NCI-H146 treated with DMSO at 0.1 percent for 48 hours (cell line): Measurements from ENCODE around the gene ACOXL.
"Not testable (repeated sequence)": the region's sequence is repeated elsewhere in the genome, so short reads cannot be mapped to it uniquely, and the experiment has no call there.

Experiments
- DNase-seq: peaks from one replicate; lab custom pipeline; 2025; ENCODE audit not compliant: unreplicated experiment; lab: John Stamatoyannopoulos, UW

ACOXL gene

DNA sequence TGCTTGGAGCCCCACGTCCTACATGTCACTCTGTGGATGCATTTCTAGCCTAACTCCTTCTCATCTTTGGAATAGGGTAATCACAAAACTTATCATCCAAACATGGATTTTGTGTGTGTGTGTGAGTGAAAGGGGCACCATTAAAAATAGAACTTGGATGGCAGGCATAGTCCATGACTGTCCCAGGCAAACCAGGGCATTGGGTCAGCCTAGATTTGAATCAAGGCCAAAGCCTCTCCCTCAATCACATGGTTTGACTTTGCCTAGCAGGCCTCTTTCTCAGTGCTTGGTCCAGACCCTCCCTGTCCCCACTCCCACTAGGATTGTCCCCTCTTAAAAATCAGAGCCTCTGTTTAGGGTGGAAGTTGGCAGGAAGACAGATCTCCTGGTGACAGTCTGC, 320.9 kb downstream of the ACOXL start:
- DNase-seq, result no peak

DNA sequence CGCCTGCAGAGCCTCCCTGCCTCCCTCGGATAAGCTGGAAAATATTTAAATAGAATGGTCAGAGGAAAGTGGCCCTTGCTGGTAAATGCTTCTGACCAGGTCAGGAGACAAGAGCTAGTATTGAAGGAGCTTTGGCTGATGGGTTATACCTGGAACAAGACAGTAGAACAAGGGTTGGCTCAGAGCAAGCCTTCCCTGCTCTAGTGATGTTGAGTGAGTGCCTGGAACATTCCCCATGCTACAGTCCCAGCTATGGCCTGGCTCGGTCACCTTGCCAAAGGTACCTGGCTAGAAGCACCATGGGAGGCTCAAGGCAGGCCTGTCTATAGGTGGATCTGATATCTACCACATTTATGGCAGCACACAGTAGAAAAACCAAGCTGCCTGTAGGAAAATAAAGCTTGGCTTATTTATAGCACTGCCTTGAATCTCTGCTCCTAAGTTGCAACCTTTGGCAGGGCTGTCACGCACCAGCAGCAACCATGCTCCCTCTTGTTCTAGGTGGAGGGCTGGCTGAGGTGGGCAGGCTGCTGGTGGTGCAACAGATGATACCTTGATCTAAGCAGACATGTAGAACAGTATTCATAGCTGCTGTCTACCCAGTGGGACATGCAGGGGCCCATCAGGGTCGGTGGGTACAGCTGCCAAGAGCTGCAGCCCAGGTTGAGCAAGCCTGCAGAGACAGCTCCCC, 321.6 kb downstream of the ACOXL start:
- no peak for DNase-seq

DNA sequence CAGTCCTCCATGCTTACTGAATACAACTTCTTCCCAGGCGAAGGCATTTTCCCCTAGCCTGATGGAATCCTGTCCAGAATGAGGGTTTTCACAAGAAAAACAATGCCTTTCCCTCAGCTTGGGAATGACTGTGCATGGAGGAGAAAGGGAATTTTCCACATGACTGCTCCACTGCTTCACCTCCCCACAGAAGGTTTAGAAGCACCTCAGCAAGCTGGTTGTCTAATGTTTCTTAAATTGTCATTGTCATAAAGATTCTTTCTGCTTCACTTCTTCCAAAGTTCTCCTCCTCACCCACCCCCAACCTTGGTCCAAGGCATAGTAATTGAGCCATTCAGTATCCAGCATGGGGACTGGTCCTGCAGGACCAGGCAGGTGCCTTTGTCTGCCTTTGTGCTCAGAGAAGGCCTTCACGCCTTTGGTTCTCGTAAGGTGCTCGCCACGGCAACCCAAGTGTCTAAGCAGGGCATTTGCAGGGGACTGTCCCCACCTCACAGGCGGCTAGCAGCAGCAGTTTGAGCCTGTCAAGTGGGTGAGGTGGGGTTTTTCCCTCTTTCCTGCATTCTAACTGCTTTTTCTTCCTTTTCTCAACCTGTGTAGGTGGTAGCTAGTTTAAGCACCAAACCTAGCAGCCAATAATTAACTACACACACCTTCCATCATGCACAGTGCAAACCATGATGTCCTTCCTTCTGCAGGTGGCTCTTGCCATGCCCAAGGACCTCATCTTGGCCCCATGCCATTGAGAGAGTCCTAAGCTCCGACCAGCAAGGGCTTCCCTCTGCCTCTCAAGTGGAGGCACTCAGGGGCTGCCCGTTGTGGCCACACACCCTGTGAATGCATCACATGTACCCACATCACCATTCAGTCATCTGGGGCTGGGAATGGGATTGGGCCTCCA, 322.7 kb downstream of the ACOXL start:
- no peak for DNase-seq

DNA sequence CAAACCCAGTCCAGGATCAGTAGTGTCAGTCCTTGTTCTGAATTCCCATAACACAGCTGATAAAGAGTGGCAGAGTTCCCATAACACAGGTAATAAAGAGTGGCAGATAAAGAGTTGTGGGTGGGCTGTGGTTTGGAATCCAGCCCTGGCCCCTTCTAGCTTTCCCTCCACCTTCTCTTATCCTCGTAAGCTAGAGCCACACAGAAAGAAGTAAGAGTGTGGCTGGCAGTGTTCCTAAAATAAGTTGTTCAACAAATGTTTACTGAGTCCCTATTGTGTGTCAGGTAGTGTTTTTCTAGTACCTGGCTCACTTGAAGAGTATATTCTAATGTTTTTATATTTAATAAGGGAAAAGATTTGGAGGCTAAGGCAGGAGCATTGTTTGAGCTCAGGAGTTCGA, 323.4 kb downstream of the ACOXL start:
- DNase-seq, result no peak

DNA sequence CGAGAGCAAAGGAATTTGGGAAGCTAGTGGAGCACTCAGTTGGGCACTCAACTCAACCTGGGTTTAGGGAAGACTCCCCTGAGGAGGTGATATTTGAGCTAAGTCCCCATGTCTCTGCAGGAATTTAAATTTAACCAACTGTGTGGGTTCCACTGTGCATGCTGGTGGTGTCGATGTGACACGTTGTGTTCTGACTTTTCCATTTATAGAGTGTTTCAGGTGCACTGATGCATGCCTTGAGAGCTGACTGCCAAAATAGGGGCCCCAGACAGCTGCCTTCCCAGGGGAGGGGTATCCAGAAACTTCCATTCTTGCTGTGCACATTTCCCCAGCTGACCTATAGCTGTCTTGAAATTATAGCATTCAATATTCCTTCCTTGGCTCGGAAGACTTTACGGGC, 324.7 kb downstream of the ACOXL start:
- DNase-seq, result no peak

DNA sequence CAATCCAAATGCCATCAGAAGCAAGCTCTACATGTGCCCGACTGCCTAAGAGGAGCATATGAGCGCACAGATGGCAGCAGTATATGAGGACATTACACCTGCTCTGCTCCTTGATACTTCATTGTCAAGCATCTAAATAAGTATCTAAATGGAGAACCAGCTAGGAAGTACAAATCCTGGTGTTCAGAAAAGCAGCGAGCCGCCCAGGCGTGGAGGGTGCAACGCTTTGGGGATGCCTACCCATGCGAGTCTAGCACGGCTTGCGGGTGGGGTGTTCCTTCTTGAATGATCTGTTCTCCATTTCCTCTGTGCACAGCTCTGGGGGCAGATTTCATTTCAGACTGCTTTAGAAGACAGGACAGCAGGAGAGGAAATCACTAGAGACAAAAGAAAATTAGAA, 325.3 kb downstream of the ACOXL start:
- no peak for DNase-seq

DNA sequence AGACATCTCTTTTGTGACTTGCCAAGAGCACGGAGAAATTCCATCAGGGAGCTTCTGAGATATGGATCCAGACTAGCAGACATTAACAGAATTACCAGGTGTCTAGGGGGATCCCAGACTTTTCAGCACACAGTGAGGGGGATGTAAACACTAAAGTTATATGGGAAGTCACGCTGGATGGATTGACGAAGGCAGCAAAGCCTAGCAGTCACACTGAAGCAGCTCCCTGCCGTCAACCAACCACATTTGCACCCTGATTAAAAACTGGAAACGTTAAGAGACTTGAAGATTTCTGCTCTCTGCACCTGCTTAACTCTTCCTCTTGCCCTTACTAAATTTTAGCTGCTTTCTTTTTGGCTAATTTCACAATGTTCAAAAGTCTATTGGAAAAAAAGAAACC, 325.9 kb downstream of the ACOXL start:
- DNase-seq, result no peak

DNA sequence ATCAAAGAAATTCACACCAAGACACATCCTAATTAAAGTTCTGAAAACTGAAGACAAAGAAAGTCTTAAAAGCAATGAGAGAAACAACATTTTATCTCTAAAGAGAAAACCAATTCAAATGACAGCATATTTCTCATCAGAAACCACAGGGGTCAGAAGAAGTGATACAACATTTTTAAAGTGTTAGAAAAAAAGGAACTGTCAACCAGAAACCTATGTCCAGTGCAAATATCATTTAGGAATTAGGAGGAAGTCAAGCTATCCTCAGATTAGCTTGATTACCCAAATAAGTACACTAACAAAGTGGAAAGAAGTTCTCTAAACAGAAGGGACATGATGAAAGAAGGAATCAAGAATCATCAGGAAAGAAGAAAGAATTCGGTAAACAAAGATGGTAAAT, 328.8 kb downstream of the ACOXL start:
- no peak for DNase-seq

DNA sequence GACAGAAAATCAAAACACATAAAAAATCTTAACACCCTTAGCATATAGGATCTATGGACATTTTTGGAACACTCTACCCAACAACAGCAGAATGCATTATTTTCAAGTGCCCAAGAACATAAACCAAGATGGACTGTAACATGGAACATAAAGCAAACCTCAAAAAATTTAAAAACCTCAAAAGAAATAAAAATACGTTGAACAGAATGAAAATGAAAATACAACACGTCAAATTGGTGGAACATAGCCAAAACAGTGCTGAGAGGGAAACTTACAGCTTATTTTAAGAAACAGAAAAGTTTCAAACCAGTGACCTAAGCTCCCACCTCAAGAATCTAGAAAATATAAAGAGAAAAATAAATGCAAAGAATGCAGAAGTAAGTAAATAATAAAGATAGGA, 330.0 kb downstream of the ACOXL start:
- DNase-seq, result no peak

DNA sequence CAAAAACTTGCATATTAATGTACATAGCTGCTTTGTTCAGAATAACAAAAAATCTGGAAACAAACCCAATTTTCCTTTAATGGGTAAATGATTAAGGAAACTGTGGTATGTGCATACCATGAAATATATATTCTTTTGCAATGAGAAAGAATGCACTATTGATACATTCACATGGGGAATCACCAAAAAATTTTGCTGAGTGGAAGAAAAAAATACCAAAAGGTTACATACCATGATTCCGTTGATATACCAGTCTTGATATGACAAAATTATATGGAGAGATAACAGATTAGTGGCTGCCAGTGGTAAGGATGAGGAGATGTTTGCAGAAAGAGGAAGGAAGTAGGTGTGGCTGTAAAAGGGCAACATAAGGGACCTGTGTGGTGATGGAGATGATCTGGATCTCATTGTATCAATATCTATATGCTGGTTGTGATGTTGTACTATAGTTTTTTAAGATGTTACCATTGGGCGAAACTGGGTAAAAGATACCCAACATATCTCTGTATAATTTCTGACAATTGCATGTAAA, 333.8 kb downstream of the ACOXL start:
- DNase-seq, result no peak

DNA sequence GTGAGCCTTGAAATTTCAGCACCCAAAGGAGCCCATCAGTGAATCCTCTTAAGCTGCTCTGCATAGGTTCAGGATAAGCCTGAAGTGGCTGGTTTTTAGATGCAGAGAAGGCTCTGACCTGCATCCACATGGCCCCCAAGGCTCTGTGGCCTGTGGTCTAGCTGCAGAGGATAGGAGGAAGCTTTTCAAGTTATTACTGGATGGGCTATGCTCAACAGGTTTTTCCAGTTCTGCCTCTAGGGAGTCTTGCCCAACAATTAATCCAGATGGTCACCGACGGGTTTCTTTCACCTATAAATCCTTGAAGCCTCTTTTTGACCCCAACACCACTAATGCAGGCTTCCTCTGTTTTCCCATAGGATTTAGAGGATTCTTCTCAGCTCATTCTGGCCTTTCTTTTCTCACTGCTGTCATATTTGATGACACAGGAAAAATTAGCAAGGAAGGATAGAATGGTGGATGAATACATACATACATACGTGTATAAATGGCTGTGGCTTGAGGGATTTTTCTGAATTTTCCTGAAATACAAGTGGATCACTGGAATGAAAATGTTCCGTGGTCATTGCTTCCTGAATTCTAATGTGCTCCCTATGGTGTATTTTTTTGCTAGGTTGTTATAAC, 336.2 kb downstream of the ACOXL start:
- DNase-seq, result peak; percentile 34

DNA sequence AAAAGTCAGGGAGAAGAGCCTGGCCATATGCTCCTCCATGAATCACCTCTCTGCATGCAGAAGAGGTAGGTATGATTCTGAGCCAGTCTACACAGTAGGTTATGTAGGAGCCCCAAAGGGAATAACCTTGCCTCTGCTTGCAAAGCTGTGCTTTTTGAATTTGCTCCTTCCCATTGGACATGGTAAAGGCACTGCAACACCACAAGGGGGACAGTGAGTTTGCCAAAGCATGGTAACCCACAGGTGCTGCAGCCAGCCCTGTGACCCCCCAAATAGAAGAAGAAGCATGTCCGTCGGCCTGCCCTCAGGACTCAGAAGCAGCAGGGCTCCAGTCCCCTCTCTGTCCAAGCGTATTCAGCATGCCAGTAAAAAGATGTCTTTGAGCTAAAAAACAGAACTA, 337.3 kb downstream of the ACOXL start:
- no peak for DNase-seq

DNA sequence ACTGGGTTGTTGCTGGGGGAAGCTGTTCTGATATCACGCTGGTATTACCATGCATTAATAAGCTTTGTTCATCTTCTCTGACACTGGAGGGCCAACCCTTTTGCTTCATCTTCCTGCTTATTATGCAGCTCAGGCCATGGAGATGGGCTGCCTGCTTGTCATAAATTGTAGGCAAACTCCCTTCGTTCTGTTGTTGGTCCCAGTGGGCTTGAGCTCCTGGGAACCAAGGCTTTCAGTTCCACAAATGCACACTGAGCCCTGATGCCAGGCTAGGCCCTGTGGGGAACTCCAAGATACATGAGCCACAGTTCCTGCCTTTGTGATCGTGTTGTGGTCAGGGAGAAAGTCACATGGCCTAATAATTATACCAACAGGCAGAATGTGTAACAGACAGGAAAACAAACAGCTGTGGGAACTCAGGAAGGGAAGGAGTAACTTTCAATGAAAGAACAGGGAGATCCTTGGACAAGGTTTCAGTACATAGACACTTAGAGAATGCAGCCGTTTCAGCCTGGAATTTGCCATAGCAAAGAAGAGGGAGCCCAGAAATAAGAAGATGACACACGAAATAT, 339.3 kb downstream of the ACOXL start:
- peak; percentile 11 for DNase-seq

DNA sequence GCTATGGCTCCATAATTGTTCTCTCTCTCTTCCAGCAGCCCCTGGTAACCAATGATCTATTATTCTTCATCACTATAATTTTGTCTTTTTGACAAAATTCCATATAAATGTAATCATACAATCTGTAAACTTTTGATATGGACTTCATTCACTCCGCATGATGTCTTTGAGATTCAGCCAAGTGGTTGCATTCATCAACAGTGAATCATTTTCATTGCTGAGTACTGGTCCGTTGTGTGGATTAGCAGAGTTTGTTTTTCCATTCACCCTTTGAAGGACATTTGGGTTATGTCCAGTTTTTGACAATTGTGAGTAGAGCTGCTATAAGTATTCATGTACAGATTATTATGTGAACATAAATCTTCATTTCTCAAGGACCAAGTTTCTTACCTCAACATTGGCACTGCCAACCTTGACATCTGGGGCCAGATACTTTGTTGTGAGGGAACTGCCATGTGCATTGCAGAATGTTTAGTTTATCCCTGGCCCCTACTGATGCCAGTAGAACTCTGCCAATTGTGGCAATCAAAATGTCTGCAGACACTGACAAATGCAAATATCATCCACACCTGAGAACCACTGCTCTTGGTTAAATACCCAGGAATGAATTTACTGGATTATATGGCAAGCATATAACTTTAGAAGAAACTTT, 340.0 kb downstream of the ACOXL start:
- no peak for DNase-seq

DNA sequence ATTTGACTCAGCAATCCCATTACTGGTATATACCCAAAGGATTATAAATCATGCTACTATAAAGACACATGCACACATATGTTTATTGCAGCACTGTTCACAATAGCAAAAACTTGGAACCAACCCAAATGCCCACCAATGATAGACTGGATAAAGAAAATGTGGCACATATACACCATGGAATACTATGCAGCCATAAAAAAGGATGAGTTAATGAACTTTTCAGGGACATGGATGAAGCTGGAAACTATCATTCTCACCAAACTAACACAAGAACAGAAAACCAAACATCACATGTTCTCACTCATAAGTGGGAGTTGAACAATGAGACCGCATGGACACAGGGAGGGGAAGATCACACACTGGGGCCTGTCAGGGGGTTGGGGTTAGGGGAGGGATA, 350.3 kb downstream of the ACOXL start:
- not testable (repeated sequence) for DNase-seq

DNA sequence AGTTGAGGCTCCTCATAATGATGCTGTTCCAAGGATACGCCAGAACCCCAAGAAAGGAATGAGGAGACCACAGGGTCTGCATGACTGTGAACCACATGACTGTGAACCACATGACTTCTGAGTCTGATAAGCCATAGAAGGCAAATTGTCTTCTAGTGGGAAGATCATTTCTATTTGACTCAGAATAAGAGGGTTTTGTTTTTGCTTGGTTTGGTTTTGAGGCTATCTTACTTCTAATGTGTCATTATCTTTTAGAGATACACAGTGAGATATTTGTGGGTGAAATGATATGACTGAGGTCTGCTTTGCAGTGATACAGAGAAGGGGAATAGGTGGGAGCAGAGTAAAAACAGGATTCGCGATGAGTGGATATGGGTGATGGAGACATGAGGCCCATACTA, 359.4 kb downstream of the ACOXL start:
- no peak for DNase-seq

DNA sequence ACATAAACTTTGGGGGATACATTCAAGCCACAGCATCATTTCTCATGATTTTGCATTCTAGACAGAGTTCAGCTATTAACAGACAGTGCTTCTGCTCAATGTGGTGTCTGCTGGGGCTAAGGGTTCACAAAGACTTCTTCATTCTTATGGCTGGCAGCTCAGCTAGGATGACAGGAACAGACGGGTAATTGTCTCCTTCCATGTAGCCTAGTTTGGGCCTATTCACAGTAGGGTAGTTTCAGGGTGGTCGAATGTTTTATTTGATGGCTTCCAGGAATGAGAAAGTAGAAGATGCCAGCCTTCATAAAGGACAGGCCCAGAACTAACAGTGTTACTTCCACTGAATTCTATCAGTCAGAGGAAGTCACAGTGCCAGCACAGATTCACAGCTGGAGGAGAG, 362.3 kb downstream of the ACOXL start:
- no peak for DNase-seq

DNA sequence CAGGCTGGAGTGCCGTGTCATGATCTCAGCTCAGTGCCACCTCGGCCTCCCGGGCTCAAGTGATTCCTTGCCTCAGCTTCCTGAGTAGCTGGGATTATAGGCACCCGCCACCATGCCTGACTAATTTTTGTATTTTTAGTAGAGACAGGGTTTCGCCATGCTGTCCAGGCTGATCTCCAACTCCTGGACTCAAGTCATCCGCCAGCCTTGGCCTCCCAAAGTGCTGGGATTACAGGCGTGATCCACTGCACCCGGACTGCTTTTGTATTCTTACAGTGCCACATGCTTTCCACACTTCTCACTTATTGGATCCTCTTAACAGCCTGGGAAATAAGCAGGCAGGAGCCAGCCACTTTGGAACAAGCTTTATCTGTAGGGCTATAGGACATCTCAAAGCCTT, 363.1 kb downstream of the ACOXL start:
- no peak for DNase-seq

DNA sequence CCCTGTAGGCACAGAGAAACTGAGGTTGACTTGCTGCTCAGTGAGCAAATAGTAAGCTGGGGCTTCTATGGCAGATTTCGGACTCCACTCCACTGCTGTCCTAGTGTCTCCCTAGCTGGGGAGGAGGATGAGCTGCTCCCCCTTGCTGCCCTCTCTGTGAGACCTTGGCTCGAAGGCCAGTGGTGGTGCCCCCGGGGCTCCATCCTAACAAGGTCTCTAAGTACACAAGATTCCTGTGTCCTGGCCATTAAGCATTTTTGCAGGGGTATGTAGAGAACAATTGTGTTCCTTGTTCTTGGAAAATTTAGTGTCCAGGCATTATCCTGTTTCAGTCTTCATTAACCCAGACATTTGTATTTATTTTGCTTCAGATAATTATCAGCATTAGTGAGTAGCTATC, 367.0 kb downstream of the ACOXL start:
- DNase-seq, result no peak

DNA sequence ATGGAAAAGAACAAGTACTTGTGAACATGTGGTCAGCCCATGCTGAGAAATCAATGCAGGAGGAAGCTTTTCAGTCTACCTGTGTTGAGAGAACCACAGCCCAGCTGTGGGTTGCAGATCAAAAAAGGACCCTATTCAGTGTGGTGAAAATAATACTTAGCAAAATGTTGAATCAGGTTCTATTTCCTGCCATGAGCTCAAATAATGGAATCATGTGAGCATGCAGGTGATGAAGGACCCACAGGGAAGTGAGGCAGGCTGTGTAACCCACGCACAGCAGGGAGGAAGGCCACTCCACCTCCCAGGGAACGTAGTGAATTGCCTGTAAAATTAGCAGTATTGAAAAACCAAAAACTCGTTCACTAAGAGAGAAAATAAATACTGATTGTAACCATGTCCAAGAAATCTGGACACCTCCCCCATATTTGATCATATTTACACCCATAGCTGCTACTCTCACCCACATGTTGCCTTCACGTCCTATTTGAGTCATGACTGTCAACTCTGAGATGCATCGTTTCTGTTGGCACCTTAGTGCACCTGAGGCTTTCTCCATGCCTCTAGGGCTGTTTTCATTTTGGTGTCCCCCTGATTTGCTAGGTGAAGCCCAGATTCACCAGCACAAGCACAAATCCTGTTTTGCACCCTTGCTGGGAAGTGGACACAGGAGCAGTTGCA, 367.9 kb downstream of the ACOXL start:
- peak; percentile 56 for DNase-seq
